Adrenal gland (tissue), 12 donors: ENCODE results near the gene ZMAT3. TPM values are rescaled to one million over a fixed set of nuclear protein-coding genes. Genes with fewer than 3 reads are reported as not detected.

Experiments
- DNase-seq, 7 donors: peaks; one replicate each; pipeline ENCODE4 v3.0.0-alpha.2; 2019 to 2020
- H3K27ac ChIP-seq, 5 donors: fragments of 200-600 bp; sonication (generic) in 4 of 5; 1 replicate in 3 of 5; 2 replicates in 2 of 5; pipeline versions ENCODE4 v1.5.1 to v1.8.0; 2016 to 2020; ENCODE audit warnings: mild to moderate bottlenecking in 1 of 5
- H3K27me3 ChIP-seq: fragments of 200-600 bp; 2 replicates; pipeline ENCODE4 v1.8.0; 2021
- H3K36me3 ChIP-seq, 2 donors: fragments of 200-600 bp; replicated peaks in 1 of 2; 1 replicate in 1 of 2; 2 replicates in 1 of 2; pipeline versions ENCODE4 v1.5.1 to v1.8.0; 2018 to 2022
- H3K4me1 ChIP-seq, 2 donors: fragments of 200-600 bp; replicated peaks in 1 of 2; 1 replicate in 1 of 2; 2 replicates in 1 of 2; pipeline versions ENCODE4 v1.5.1 to v1.8.0; 2018 to 2021
- H3K4me3 ChIP-seq, 4 donors: fragments of 200-600 bp; sonication (generic) in 3 of 4; one replicate each; pipeline ENCODE4 v1.5.1; 2016 to 2018
- H3K9me3 ChIP-seq, 3 donors: fragments of 200-600 bp; sonication (generic) in 1 of 3; replicated peaks in 1 of 3; 1 replicate in 2 of 3; 2 replicates in 1 of 3; pipeline versions ENCODE4 v1.5.1 to v1.8.0; 2016 to 2021
- POLR2A ChIP-seq, 2 donors: fragments of 450-650 bp; IDR thresholded peaks; one replicate each; pipeline ENCODE4 v1.6.1; 2017; ENCODE audit warnings: antibody characterized with exemption in 2 of 2, mild to moderate bottlenecking in 2 of 2, moderate library complexity in 1 of 2
- WGBS, 4 donors: extraction: QIAGEN DNeasy Blood & Tissue Kit in 2 of 4; methylation state at CpG; one replicate each; pipeline versions ENCODE4 v1.1.5 to v1.1.7; 2013 to 2017; 5-methylcytosine and 5-hydroxymethylcytosine counted together
- intact Hi-C, 2 donors: fragments of 100-400 bp; cut with DNase I; formaldehyde crosslinking; loops; one replicate each; pipeline versions ENCODE4 v1.14.1 to v1.15.0; 2022 to 2023
- polyA plus RNA-seq, 3 donors: library from polyadenylated mRNA; stranded (reverse); fragments of 200-250 nt in 2 of 3; fragments of 350-450 nt in 1 of 3; fragmentation: Illumina TruSeq in 1 of 3; extraction: RNeasy Lipid Tissue Mini Kit (QIAGEN cat#74804) in 1 of 3; gene quantifications; one replicate each; pipeline ENCODE4 v1.2.3, GENCODE V29; 2013 to 2014
- total RNA-seq, 9 donors: library from RNA; depleted of rRNA in 4 of 9; stranded (reverse); fragments of >200 nt in 4 of 9; fragments of 120-200 nt in 1 of 9; fragmentation: NEBNext Ultra II Directional in 1 of 9; extraction: Animal tissue kit (Norgen Biotek cat#: 25700) in 1 of 9; gene quantifications; one replicate each; pipeline versions ENCODE4 v1.1.0 to v1.2.4, GENCODE V29; 2013 to 2023
- TF ChIP-seq, protein P1 (sequence below), 6 experiments: fragments of 450-650 bp in 4 of 6; fragments of 200-600 bp in 2 of 6; sonication (generic) in 1 of 6; IDR thresholded peaks; 1 replicate in 5 of 6; 2 replicates in 1 of 6; pipeline versions ENCODE4 v1.5.1 to v1.8.0; 2016 to 2021; ENCODE audit warnings: antibody characterized with exemption in 6 of 6, mild to moderate bottlenecking in 2 of 6, moderate library complexity in 1 of 6
- donor health status: healthy with polysubstance abuse.
- donor health status: Bipolar disorder and iron deficiency.
- donor health status: DM: yes; HTN: yes; CAD: no.
- donor health status: DM: no; HTN: no; CAD: no.
- donor health status: DM: no; HTN: no; CAD: no.
- donor health status: DM: yes; HTN: yes; CAD: no.

ZMAT3 gene
- total and polyA plus RNA-seq, 12 donors = 1.8 to 30.0 (median 18.1) TPM

DNA sequence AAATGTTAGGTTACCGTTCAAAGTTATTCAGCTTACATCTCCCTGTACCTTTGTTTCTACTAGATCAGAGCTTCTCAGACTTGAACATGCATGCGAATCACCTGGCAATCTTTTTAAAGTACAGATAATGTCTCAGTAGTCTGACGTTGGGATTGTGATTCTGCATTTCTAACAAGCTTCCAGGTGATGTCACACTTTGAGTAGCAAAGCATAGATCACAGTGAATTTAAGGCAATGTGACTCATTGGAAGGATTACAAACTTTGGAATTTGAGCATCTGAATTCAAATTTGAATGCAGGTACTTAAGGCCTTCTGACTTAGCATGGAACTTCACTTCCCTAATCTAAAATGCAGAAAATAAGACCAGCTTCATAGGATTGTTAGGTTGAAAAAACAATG is 10.8 kb upstream of the ZMAT3 start:
- Histone ChIP-seq H3K4me1 (no peaks in the 10 kb centered on the region), H3K27ac (no peak overlapping the region), H3K9me3 (no peaks in the 10 kb centered on the region), H3K36me3 (no peaks in the 10 kb centered on the region), H3K27me3 (no peaks in the 10 kb centered on the region), H3K4me3 (no peak overlapping the region)
- WGBS, 4 donors = 67 to 73% (median 73%) methylated on average over 3 of the region's 3 CpGs
- intact Hi-C loops = no loop called here
- TF ChIP-seq POLR2A (IDR thresholded peaks at IDR 0.05) = no peak
- TF ChIP-seq, protein P1, sequence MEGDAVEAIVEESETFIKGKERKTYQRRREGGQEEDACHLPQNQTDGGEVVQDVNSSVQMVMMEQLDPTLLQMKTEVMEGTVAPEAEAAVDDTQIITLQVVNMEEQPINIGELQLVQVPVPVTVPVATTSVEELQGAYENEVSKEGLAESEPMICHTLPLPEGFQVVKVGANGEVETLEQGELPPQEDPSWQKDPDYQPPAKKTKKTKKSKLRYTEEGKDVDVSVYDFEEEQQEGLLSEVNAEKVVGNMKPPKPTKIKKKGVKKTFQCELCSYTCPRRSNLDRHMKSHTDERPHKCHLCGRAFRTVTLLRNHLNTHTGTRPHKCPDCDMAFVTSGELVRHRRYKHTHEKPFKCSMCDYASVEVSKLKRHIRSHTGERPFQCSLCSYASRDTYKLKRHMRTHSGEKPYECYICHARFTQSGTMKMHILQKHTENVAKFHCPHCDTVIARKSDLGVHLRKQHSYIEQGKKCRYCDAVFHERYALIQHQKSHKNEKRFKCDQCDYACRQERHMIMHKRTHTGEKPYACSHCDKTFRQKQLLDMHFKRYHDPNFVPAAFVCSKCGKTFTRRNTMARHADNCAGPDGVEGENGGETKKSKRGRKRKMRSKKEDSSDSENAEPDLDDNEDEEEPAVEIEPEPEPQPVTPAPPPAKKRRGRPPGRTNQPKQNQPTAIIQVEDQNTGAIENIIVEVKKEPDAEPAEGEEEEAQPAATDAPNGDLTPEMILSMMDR (IDR thresholded peaks at IDR 0.05) = no peak
- DNase-seq = no peak

DNA sequence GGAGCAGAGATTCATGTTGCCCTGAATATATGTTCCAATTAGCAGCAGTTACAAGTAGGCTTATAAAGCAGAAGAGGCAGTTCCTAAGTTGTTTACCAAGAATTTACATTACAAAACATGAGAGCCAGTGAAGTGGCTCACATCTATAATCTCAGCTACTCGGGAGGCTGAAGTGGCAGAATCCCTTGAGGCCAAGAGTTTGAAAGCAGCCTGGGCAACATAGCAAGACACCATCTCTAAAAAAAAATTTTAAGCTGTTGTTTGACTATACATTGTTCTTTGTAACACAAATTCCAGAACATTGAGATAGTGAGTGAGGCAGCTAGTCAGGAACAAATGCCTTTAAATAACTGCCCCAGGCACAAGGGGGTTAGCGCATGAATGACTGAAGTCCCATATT is 10.3 kb upstream of the ZMAT3 start:
- H3K36me3 ChIP-seq = no peaks in the 10 kb centered on the region
- no peak for DNase-seq
- no peak overlapping the region for H3K4me3 ChIP-seq
- TF ChIP-seq POLR2A (IDR thresholded peaks at IDR 0.05) = no peak
- TF ChIP-seq, protein P1 (IDR thresholded peaks at IDR 0.05) = no peak
- H3K4me1 ChIP-seq = no peaks in the 10 kb centered on the region
- no peaks in the 10 kb centered on the region for H3K9me3 ChIP-seq
- no peak overlapping the region for H3K27ac ChIP-seq
- WGBS, 4 donors = 75 to 86% (median 84%) methylated on average over 2 of the region's 2 CpGs
- H3K27me3 ChIP-seq = no peaks in the 10 kb centered on the region
- intact Hi-C loops = no loop called here

DNA sequence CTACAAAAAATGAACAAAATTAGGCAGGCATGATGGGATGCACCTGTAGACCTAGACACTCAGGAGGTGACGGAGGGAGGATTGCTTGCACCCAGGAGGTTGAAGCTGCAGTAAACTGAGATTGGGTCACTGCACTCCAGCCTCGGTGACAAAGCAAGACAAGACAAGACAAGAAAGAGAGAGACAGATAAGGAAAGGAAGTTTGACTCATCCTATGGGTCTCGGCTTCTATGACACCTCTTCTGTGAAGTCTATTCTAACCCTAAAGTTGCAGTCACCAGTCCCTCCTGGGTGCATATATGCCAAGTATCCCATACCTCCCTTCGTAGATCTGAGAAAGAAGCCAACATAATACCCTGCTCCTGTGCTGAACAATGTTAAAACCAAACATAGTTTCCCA is 7.9 kb upstream of the ZMAT3 start:
- H3K27ac ChIP-seq = no peak overlapping the region
- no peak for DNase-seq
- intact Hi-C loops = no loop called here
- H3K36me3 ChIP-seq = no peaks in the 10 kb centered on the region
- no peaks in the 10 kb centered on the region for H3K4me1 ChIP-seq
- H3K27me3 ChIP-seq = no peaks in the 10 kb centered on the region
- H3K4me3 ChIP-seq = no peak overlapping the region
- TF ChIP-seq, protein P1 (IDR thresholded peaks at IDR 0.05) = no peak
- no peak for TF ChIP-seq POLR2A (IDR thresholded peaks at IDR 0.05)
- H3K9me3 ChIP-seq = no peaks in the 10 kb centered on the region
- WGBS, 4 donors = 83 to 89% (median 87%) methylated on average over 4 of the region's 4 CpGs

DNA sequence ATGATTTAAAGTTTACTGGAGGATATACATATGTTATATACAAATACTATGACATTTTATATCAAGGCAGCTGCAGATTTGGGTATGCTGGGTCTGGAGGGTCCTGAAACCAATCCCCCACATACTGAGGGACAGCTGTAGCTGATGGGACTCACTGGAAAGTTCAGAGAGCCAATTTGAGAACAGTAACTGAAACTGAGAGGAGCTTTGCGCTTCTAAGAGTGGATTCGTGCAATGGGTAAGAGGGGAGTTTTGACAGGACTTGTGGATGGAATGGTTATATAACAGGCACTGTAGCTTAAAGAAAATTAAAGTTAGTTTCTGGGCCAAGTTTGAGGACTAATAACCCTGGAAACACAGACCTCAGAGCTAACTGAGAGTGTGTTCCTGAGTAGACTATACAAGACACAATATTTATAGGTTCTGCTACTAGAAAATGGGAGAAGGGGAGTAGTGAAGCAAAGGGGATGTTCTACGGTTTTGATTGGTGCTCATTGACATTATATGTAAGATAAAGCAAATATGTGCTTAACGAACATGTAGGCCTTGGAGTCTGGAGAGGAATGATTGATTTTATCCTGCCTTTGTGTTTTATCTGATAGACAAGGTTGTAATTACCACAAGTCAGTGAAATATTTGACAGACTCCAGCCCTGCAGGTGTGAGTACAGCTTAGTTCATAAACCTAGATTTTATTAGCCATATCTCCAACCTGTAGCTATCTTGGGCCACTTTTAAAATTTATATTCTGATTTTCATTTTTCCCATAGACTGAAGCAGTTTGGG is 4.8 kb upstream of the ZMAT3 start:
- Histone ChIP-seq H3K27ac (no peak overlapping the region), H3K27me3 (no peaks in the 10 kb centered on the region), H3K9me3 (no peaks in the 10 kb centered on the region), H3K4me1 (peaks cover 4 to 5% of the 10 kb centered on the region in 2 donors), H3K4me3 (no peak overlapping the region), H3K36me3 (no peaks in the 10 kb centered on the region)
- DNase-seq = no peak
- WGBS, 4 donors = 72 to 85% (median 75%) methylated on average over 4 of the region's 4 CpGs
- intact Hi-C loops = no loop called here
- TF ChIP-seq POLR2A (IDR thresholded peaks at IDR 0.05) = no peak

DNA sequence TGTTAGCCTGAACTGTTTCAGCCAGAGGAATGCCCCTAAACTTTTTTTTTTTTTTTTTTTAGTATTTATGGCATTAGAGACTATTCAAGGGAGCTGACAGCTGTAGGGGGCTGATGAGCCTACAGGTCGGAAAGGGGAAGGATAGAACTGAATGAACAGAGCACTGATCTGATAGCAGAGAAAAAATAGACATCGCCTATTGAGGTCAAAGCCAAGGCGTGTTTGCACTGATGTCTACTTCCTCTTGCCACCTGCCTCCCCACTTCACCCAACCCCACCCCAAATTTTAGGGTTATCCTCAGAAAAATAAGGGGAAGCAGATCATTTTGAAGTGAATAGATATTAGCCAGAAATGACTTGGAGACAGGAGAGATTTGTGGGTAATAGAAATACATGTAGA is 3.0 kb upstream of the ZMAT3 start:
- Histone ChIP-seq H3K36me3 (no peaks in the 10 kb centered on the region), H3K4me1 (peaks cover 10 to 14% of the 10 kb centered on the region in 2 donors), H3K27me3 (no peaks in the 10 kb centered on the region), H3K27ac (no peak overlapping the region), H3K9me3 (no peaks in the 10 kb centered on the region), H3K4me3 (no peak overlapping the region)
- intact Hi-C loops = no loop called here
- no peak for TF ChIP-seq POLR2A (IDR thresholded peaks at IDR 0.05)
- TF ChIP-seq, protein P1 (IDR thresholded peaks at IDR 0.05) = no peak
- 64 to 76% (median 72%) methylated on average over 3 of the region's 3 CpGs for WGBS, 4 donors
- no peak for DNase-seq
